GM12878 (cell line): ENCODE results near the gene PDZRN3. TPM values are rescaled to one million over a fixed set of nuclear protein-coding genes. Genes with fewer than 3 reads are reported as not detected.

Experiments used
- ATAC-seq: fragments of 200-7000 bp; cut with Tn5 transposase; 3 replicates; pipeline ENCODE4 v1.9.1; 2020; ENCODE audit warnings: mild to moderate bottlenecking, moderate library complexity
- BruUV-seq: library from RNA; stranded (reverse); fragments of 400-500 nt; replicated peaks from 2 replicates; lab custom pipeline; 2021; lab: Mats Ljungman, UMichigan
- CTCF ChIA-PET: fragments of 300-600 bp; sonication (Branson Sonifier 250); formaldehyde crosslinking; extraction: SDS; loops from one replicate; lab custom pipeline; 2021; ENCODE audit warnings: inconsistent platforms; lab: Yijun Ruan, JAX
- POLR2A ChIA-PET: fragments of 350-600 bp; formaldehyde crosslinking; extraction: SDS; loops from one replicate; lab custom pipeline; 2021; ENCODE audit warnings: inconsistent platforms; lab: Charles Lee
- RAD21 ChIA-PET: fragments of 300-600 bp; sonication (Branson Sonifier 250); formaldehyde crosslinking; loops from one replicate; lab custom pipeline; 2023; ENCODE audit warnings: antibody characterized with exemption; ENCODE audit not compliant: unreplicated experiment; lab: Charles Lee
- SMC1A ChIA-PET: fragments of 300-600 bp; sonication (Branson Sonifier 250); formaldehyde crosslinking; loops from one replicate; lab custom pipeline; 2023; ENCODE audit not compliant: unreplicated experiment, uncharacterized antibody; lab: Charles Lee
- DNase-seq: peaks from one replicate; pipeline ENCODE4 v3.0.0-alpha.2; 2011; ENCODE audit warnings: low read depth, low spot score
- FAIRE-seq: peaks from 3 replicates; lab custom pipeline; 2011; peaks lifted over from hg19 to GRCh38; lab: Jason Lieb, UNC
- H2AFZ ChIP-seq: 2 replicates; pipeline ENCODE4 v1.6.0; 2011; ENCODE audit warnings: low read depth, low read length, control low read depth; ENCODE audit not compliant: control insufficient read depth
- H3K27ac ChIP-seq: 2 replicates; pipeline ENCODE4 v1.5.1; 2011; ENCODE audit warnings: control low read depth; ENCODE audit not compliant: control insufficient read depth, insufficient read depth
- H3K27me3 ChIP-seq, 2 experiments: replicated peaks in 1 of 2; 2 replicates each; pipeline versions ENCODE4 v1.6.0 to v1.6.1; 2011; ENCODE audit warnings: low read length in 1 of 2; ENCODE audit not compliant: control insufficient read depth in 2 of 2, insufficient read depth in 2 of 2
- H3K36me3 ChIP-seq, 2 experiments: 2 replicates each; pipeline ENCODE4 v1.5.1; 2011; ENCODE audit warnings: low read length in 1 of 2; ENCODE audit not compliant: control insufficient read depth in 2 of 2, insufficient read depth in 2 of 2
- H3K4me1 ChIP-seq: 2 replicates; pipeline ENCODE4 v1.6.1; 2011; ENCODE audit warnings: mild to moderate bottlenecking, low read length, moderate library complexity, mixed read lengths; ENCODE audit not compliant: control insufficient read depth, insufficient read depth
- H3K4me2 ChIP-seq: 2 replicates; pipeline ENCODE4 v1.6.0; 2011; ENCODE audit warnings: control low read depth; ENCODE audit not compliant: control insufficient read depth, insufficient read depth
- H3K4me3 ChIP-seq: fragments of 200-600 bp; sonication (generic); 2 replicates; pipeline ENCODE4 v1.5.1; 2016
- H3K79me2 ChIP-seq: 2 replicates; pipeline ENCODE4 v1.6.0; 2011; ENCODE audit warnings: low read length; ENCODE audit not compliant: control insufficient read depth, insufficient read depth
- H3K9ac ChIP-seq: 2 replicates; pipeline ENCODE4 v1.8.0; 2011; ENCODE audit warnings: low read length, control low read depth, mixed read lengths; ENCODE audit not compliant: control insufficient read depth, insufficient read depth
- H3K9me3 ChIP-seq: replicated peaks from 3 replicates; pipeline ENCODE4 v1.5.1; 2011; ENCODE audit warnings: mild to moderate bottlenecking, low read length; ENCODE audit not compliant: control insufficient read depth, insufficient read depth
- H4K20me1 ChIP-seq: 2 replicates; pipeline ENCODE4 v1.6.0; 2011; ENCODE audit not compliant: control insufficient read depth, insufficient read depth
- EZH2 ChIP-seq: IDR thresholded peaks from 2 replicates; pipeline ENCODE4 v1.6.1; 2012; ENCODE audit warnings: low read depth, mild to moderate bottlenecking, control low read depth, inconsistent platforms, low read length, borderline replicate concordance; ENCODE audit not compliant: control insufficient read depth
- IRF5 ChIP-seq: fragments of 450-650 bp; IDR thresholded peaks from 2 replicates; pipeline ENCODE4 v1.6.1; 2017; ENCODE audit warnings: borderline replicate concordance
- PML ChIP-seq: IDR thresholded peaks from 2 replicates; pipeline ENCODE4 v1.6.1; 2012; ENCODE audit warnings: low read length, inconsistent platforms
- RBBP5 ChIP-seq: fragments of 200-600 bp; sonication (generic); conservative IDR thresholded peaks from 2 replicates; pipeline ENCODE4 v1.6.1; 2016
- SP1 ChIP-seq: IDR thresholded peaks from one replicate; pipeline ENCODE4 v1.6.1; 2011; ENCODE audit warnings: low read depth, low read length
- STAT3 ChIP-seq: IDR thresholded peaks from 2 replicates; pipeline ENCODE4 v1.6.1; 2011; ENCODE audit warnings: low read depth, low read length, improper control_type of control experiment
- ZBTB11 ChIP-seq: fragments of 450-650 bp; formaldehyde crosslinking; IDR thresholded peaks from 2 replicates; pipeline ENCODE4 v1.5.0; 2022; ENCODE audit warnings: mild to moderate bottlenecking, missing genetic modification characterization
- WGBS: methylation state at CpG from one replicate; pipeline ENCODE4 v1.1.6; 2016; ENCODE audit warnings: low lambda C conversion rate; ENCODE audit not compliant: insufficient replicate concordance, insufficient coverage; ENCODE audit errors: missing lambda C conversion rate; 5-methylcytosine and 5-hydroxymethylcytosine counted together
- in situ Hi-C: fragments of 300-500 bp; cut with MboI; formaldehyde crosslinking; loops from 9 replicates; pipeline ENCODE4 v1.14.3; 2018; ENCODE audit warnings: mixed read lengths
- intact Hi-C: fragments of 100-400 bp; cut with micrococcal nuclease; formaldehyde crosslinking; loops from one replicate; pipeline ENCODE4 v1.14.2; 2022; ENCODE audit not compliant: unreplicated experiment
- polyA plus RNA-seq, 11 experiments: library from polyadenylated mRNA; depleted of rRNA in 4 of 11; unstranded in 6 of 11; stranded (reverse) in 5 of 11; fragments of >200 nt; fragmentation: Nextera tagmentation in 4 of 11; fragmentation: Illumina TruSeq in 1 of 11; extraction: Ambion mirVana in 4 of 11; extraction: Trizol in 1 of 11; gene quantifications; 1 replicate in 1 of 11; 2 replicates in 10 of 11; pipeline versions ENCODE4 v1.2.1 to v1.2.3, GENCODE V29; 2011 to 2016; ENCODE audit warnings: inconsistent platforms in 2 of 11, missing spikeins in 2 of 11, low read depth in 1 of 11
- total RNA-seq, 4 experiments: library from RNA; depleted of rRNA in 3 of 4; stranded (reverse); fragments of >200 nt in 3 of 4; fragmentation: Illumina TruSeq in 1 of 4; extraction: Trizol in 1 of 4; gene quantifications; 2 replicates each; pipeline versions ENCODE4 v1.2.1 to v1.2.3, GENCODE V29; 2013 to 2021

The PDZRN3 gene
- total and polyA plus RNA-seq, 10 of the 15 experiments (the other 5 are each of a cell fraction or from before 2014, with no cell fraction given) = 0.07 to 0.37 (median 0.12) TPM; not detected in 6

GRCh38 chr3:73536336-73536895 is 88.3 kb downstream of the PDZRN3 start:
- no peak overlapping the region for H3K27ac ChIP-seq
- ChIA-PET SMC1A (no interaction called here), RAD21 (no interaction called here), CTCF (no interaction called here), POLR2A (no interaction called here)
- no peak overlapping the region for H2AFZ ChIP-seq
- WGBS = 19% methylated on average over 4 of the region's 4 CpGs
- no peak for TF ChIP-seq IRF5
- no peak for TF ChIP-seq RBBP5
- TF ChIP-seq SP1 = no peak
- no peak for TF ChIP-seq STAT3
- no peak for TF ChIP-seq PML
- no peak for TF ChIP-seq EZH2
- no peak for TF ChIP-seq ZBTB11 (CRISPR knock-in tag)
- intact Hi-C loops (no loop called here), in situ Hi-C loops (no loop called here)
- FAIRE-seq (no peak), DNase-seq (no peak), ATAC-seq (no peak)
- no peak overlapping the region for H3K9ac ChIP-seq
- H3K79me2 ChIP-seq = no peaks in the 10 kb centered on the region
- BruUV-seq = no TSS peak
- H3K4me3 ChIP-seq = no peak overlapping the region
- H4K20me1 ChIP-seq = no peaks in the 10 kb centered on the region
- H3K9me3 ChIP-seq = no peaks in the 10 kb centered on the region
- H3K4me2 ChIP-seq = no peak overlapping the region
- H3K4me1 ChIP-seq = no peaks in the 10 kb centered on the region
- no peaks in the 10 kb centered on the region; a peak in 3 of 4 replicates for H3K27me3 ChIP-seq
- H3K36me3 ChIP-seq = no peaks in the 10 kb centered on the region
